ENCODE results near the gene GPRIN1. TPM values are rescaled to one million over a fixed set of nuclear protein-coding genes. Genes with fewer than 3 reads are reported as not detected.

Gene GPRIN1
- total and polyA plus RNA-seq, 2 of the 4 experiments (the other 2 are of a cell fraction) = 3.0 to 4.7 TPM

DNA sequence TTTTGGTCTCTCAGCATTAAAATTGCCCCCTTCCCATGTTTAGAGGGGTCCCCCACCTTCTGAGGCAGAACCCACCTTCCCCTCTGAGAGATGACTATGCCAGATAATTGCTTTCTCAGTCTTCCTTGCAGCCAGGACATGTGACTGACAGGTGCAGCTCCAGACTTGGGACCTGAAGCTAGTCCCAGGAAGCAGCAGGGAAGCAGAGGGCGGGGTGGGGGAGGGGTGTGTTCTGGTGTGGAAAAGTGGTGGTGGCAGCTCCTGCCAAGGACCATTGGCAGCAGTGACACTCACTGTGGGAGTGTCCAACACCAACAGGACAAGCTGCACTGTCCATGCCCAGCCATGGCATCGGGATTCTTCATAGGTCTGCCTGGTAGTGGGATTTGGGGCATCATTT, 22.8 kb upstream of the GPRIN1 start:
- H3K9me3 ChIP-seq (ENCODE audit: control insufficient read depth, insufficient read depth, low read length) = peaks cover 5% of the 10 kb centered on the region
- H3K18ac ChIP-seq (ENCODE audit: low read depth, low read length) = no peak overlapping the region
- no peak overlapping the region for H2AK9ac ChIP-seq (replicated peaks; ENCODE audit: low read depth, low read length, poor library complexity)
- no peak overlapping the region for H3K4me2 ChIP-seq (ENCODE audit: low read depth, low read length)
- H3K9me1 ChIP-seq (ENCODE audit: insufficient read depth, low read length) = peaks cover 3% of the 10 kb centered on the region; the same call in 1 of the 2 replicates
- ATAC-seq (ENCODE audit: low read depth) (no peak), DNase-seq (no peak)
- H2BK15ac ChIP-seq (ENCODE audit: low read depth, low read length) = no peak overlapping the region
- no peak overlapping the region for H3K4ac ChIP-seq (ENCODE audit: low read depth, low read length)
- WGBS, 2 experiments (ENCODE audit: extremely low coverage in 2 of 2, insufficient read length in 1 of 2) = no CpG with 5 or more reads among the region's 2 CpGs
- H3K4me1 ChIP-seq (ENCODE audit: control insufficient read depth, insufficient read depth, low read length) = peaks cover 2% of the 10 kb centered on the region; the same call in 1 of the 2 replicates
- no peak for TF ChIP-seq CEBPB (IDR thresholded peaks at IDR 0.05; ENCODE audit: low read depth, low read length)
- TF ChIP-seq NFE2L2 (IDR thresholded peaks at IDR 0.05; ENCODE audit: low read depth, low read length) = no peak
- TF ChIP-seq RFX5 (IDR thresholded peaks at IDR 0.05; ENCODE audit: low read depth, low read length) = no peak
- TF ChIP-seq MAFK (IDR thresholded peaks at IDR 0.05; ENCODE audit: low read depth, low read length) = no peak
- no peak for TF ChIP-seq BHLHE40 (IDR thresholded peaks at IDR 0.05; ENCODE audit: low read depth, low read length)
- TF ChIP-seq, protein P1, sequence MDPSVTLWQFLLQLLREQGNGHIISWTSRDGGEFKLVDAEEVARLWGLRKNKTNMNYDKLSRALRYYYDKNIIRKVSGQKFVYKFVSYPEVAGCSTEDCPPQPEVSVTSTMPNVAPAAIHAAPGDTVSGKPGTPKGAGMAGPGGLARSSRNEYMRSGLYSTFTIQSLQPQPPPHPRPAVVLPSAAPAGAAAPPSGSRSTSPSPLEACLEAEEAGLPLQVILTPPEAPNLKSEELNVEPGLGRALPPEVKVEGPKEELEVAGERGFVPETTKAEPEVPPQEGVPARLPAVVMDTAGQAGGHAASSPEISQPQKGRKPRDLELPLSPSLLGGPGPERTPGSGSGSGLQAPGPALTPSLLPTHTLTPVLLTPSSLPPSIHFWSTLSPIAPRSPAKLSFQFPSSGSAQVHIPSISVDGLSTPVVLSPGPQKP (IDR thresholded peaks at IDR 0.05; ENCODE audit: borderline replicate concordance, low read depth, low read length) = no peak
- no peak for TF ChIP-seq MXI1 (IDR thresholded peaks at IDR 0.05; ENCODE audit: borderline replicate concordance, low read depth, low read length)
- no peak for TF ChIP-seq POLR2A (IDR thresholded peaks at IDR 0.05; ENCODE audit: low read depth, low read length)
- TF ChIP-seq RCOR1 (IDR thresholded peaks at IDR 0.05; ENCODE audit: insufficient replicate concordance, low read length) = no peak
- TF ChIP-seq MAZ (IDR thresholded peaks at IDR 0.05; ENCODE audit: borderline replicate concordance, low read depth, low read length) = no peak
- TF ChIP-seq FOS (IDR thresholded peaks at IDR 0.05; ENCODE audit: low read depth, low read length) = no peak
- no peak for TF ChIP-seq CHD1 (IDR thresholded peaks at IDR 0.05; ENCODE audit: low read depth, low read length)
- H2AK5ac ChIP-seq (ENCODE audit: low read depth, low read length) = no peak overlapping the region
- H4K20me1 ChIP-seq (ENCODE audit: insufficient read depth, low read length) = no peaks in the 10 kb centered on the region; the same call in 1 of the 2 replicates
- in situ Hi-C loops (cut with MboI; ENCODE audit: low sequenced_read_pairs) = no loop called here
- no peak overlapping the region for H3K56ac ChIP-seq (ENCODE audit: extremely low read depth, insufficient read depth, low read length)
- H3K23ac ChIP-seq (ENCODE audit: low read depth, low read length) = no peak overlapping the region
- no peak overlapping the region for H4K91ac ChIP-seq (ENCODE audit: insufficient read depth, low read depth, low read length)
- dilution Hi-C loops (cut with HindIII; ENCODE audit: low sequenced_read_pairs, unreplicated experiment) = no loop called here
- BruUV-seq (replicated peaks) = no TSS peak
- H4K8ac ChIP-seq (ENCODE audit: low read depth in 2 of 2, low read length in 2 of 2) = no peak overlapping the region
- H2BK120ac ChIP-seq (ENCODE audit: low read depth, low read length) = no peak overlapping the region
- H3K36me3 ChIP-seq (ENCODE audit: control insufficient read depth, insufficient read depth, low read length) = no peaks in the 10 kb centered on the region
- H3K79me1 ChIP-seq (ENCODE audit: low read depth in 1 of 2, low read length in 2 of 2) = no peaks in the 10 kb centered on the region
- no peak overlapping the region for H2AFZ ChIP-seq (replicated peaks; ENCODE audit: low read length, poor library complexity)
- no peak overlapping the region for H3K14ac ChIP-seq (replicated peaks; ENCODE audit: low read depth, low read length)
- H3K9ac ChIP-seq (ENCODE audit: low read depth, low read length) = no peak overlapping the region
- ChIA-PET CTCF (interaction anchor here (0.6 to 1.1 kb wide), 2 partner anchors 28 to 216 kb away, joined by 3 read pairs; partner anchors contain the start of gene CLTB), POLR2A (ENCODE audit: unreplicated experiment) (no interaction called here)
- peaks cover 76% of the 10 kb centered on the region for H3K27me3 ChIP-seq (ENCODE audit: control insufficient read depth, insufficient read depth, low read length)
- H2BK5ac ChIP-seq (ENCODE audit: low read depth, low read length, poor library complexity, severe bottlenecking) = no peak overlapping the region
- H3K27ac ChIP-seq (ENCODE audit: insufficient read depth, low read length) = no peak overlapping the region
- no peak overlapping the region for H2BK20ac ChIP-seq (ENCODE audit: low read depth, low read length)
- no peak overlapping the region for H3K4me3 ChIP-seq (ENCODE audit: insufficient read depth, low read depth, low read length)
- intact Hi-C loops (cut with micrococcal nuclease) = no loop called here
- no peak overlapping the region for H4K5ac ChIP-seq (ENCODE audit: low read depth, low read length)

Data from IMR-90 (cell line).